ENCODE results near the gene DUX4. TPM values are rescaled to one million over a fixed set of nuclear protein-coding genes. Genes with fewer than 3 reads are reported as not detected.
"Not testable (repeated sequence)": the region's sequence is repeated elsewhere in the genome, so short reads cannot be mapped to it uniquely, and the experiment has no call there.

Gene DUX4
- total RNA-seq, result not detected in 2 replicates

DNA sequence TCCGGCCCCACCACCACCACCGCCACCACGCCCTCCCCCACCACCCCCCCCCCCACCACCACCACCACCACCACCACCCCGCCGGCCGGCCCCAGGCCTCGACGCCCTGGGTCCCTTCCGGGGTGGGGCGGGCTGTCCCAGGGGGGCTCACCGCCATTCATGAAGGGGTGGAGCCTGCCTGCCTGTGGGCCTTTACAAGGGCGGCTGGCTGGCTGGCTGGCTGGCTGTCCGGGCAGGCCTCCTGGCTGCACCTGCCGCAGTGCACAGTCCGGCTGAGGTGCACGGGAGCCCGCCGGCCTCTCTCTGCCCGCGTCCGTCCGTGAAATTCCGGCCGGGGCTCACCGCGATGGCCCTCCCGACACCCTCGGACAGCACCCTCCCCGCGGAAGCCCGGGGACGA lies at the start of gene DUX4:
TSS of gene DUX4 (plus strand) at position 347 of the 400 bp plus-strand sequence. CDS start at position 347, 0 bp downstream.
- H3K4me3 ChIP-seq (ENCODE audit: low read depth, low read length); DNase-seq (ENCODE audit: low read depth): not testable (repeated sequence)

DNA sequence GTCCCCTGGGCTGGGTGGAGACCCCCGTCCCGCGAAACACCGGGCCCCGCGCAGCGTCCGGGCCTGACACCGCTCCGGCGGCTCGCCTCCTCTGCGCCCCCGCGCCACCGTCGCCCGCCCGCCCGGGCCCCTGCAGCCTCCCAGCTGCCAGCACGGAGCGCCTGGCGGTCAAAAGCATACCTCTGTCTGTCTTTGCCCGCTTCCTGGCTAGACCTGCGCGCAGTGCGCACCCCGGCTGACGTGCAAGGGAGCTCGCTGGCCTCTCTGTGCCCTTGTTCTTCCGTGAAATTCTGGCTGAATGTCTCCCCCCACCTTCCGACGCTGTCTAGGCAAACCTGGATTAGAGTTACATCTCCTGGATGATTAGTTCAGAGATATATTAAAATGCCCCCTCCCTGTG lies 1.9 kb downstream of the DUX4 start:
- not testable (repeated sequence) for DNase-seq (ENCODE audit: low read depth); H3K4me3 ChIP-seq (ENCODE audit: low read depth, low read length)

DNA sequence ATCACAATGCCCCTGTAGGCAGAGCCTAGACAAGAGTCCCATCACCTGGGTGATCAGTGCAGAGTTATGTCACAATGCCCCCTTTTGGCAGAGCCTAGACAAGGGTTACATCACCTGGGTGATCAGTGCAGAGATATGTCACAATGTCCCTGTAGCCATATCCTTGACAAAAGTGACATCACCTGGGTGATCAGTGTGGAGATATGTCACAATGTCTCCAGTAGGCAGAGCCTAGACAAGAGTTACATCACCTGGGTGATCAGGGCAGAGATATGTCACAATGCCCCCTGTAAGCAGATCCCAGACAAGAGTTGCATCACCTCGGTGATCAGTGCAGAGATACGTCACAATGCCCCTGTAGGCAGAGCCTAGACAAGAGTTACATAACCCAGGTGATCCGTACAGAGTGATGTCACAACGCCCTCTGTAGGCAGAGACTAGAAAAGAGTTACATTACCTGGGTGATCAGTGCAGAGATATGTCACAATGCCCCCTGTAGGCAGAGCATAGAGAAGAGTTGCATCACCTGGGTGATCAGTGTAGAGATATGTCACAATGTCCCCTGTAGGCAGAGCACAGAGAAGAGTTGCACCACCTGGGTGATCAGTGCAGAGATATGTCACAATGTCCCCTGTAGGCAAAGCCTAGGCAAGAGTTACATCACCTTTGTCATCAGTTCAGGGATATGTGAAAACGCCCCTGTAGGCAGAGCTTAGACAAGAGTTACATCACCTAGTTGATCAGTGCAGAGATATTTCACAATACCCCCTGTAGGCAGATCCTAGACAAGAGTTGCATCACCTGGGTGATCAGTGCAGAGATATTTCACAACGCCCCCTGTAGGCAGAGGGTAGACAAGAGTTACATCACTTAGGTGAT lies 4.4 kb downstream of the DUX4 start:
- not testable (repeated sequence) for H3K4me3 ChIP-seq (ENCODE audit: low read depth, low read length); DNase-seq (ENCODE audit: low read depth)

DNA sequence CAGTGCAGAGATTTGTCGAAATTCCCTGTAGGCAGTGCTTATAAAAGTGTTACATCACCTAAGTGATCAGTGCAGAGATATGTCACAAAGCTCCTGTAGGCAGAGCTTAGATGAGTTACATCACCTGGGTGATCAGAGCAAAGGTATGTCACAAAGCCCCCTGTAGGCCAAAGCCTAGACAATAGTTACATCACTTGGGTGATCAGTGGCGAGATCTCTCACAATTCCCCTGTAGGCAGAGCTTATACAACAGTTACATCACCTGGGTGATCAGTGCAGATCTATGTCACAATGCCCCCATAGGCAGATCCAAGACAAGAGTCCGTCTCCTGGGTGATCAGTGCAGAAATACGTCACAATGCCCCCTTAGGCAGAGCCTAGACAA lies 5.0 kb downstream of the DUX4 start:
- not testable (repeated sequence) for H3K4me3 ChIP-seq (ENCODE audit: low read depth, low read length); DNase-seq (ENCODE audit: low read depth)

DNA sequence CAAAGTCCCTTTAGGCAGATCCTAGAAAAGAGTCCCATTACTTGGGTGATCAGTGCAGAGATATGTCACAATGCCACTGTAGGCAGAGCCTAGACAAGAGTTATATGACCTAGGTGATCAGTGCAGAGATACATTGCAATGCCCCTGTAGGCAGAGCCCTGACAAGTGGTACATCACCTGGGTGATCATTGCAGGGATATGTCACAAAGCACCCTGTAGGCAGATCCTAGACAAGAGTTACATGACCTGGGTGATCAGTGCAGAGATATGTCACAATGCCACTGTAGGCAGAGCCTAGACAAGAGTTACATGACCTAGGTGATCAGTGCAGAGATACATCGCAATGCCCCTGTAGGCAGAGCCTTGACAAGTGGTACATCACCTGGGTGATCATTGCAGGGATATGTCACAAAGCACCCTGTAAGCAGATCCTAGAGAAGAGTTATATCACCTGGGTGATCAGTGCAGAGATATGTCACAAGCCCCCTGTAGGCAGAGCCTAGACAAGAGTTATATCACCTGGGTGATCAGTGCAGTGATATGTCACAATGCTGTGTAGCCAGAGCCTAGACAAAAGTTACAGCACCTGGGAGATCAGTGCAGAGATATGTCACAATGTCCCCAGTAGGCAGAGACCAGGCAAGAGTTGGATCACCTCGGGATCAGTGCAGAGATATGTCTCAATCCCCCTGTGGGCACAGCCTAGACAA lies 5.6 kb downstream of the DUX4 start:
- not testable (repeated sequence) for DNase-seq (ENCODE audit: low read depth); H3K4me3 ChIP-seq (ENCODE audit: low read depth, low read length)

DNA sequence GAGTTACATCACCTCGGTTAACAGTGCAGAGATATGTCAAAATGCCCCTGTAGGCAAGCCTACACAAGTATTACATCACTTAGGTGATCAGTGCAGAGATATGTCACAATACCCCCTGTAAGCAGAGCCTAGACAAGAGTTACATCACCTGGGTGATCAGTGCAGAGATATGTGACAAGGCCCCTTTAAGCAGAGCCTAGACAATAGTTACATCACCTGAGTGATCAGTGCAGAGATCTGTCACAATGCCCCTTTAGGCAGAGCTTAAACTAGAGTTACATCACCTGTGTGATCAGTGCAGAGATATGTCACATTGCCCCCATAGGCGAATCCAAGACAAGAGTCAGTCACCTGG lies 6.1 kb downstream of the DUX4 start:
- DNase-seq (ENCODE audit: low read depth); H3K4me3 ChIP-seq (ENCODE audit: low read depth, low read length): not testable (repeated sequence)

DNA sequence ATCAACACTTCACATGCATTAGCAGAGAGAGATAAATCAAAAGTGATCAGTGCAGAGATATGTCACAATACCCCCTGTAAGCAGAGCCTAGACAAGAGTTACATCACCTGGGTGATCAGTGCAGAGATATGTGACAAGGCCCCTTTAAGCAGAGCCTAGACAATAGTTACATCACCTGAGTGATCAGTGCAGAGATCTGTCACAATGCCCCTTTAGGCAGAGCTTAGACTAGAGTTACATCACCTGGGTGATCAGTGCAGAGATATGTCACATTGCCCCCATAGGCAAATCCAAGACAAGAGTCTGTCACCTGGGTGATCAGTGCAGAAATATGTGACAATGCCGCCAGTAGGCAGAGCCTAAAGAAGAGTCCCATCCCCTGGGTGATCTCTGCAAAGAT lies 7.4 kb downstream of the DUX4 start:
- not testable (repeated sequence) for H3K4me3 ChIP-seq (ENCODE audit: low read depth, low read length)

DNA sequence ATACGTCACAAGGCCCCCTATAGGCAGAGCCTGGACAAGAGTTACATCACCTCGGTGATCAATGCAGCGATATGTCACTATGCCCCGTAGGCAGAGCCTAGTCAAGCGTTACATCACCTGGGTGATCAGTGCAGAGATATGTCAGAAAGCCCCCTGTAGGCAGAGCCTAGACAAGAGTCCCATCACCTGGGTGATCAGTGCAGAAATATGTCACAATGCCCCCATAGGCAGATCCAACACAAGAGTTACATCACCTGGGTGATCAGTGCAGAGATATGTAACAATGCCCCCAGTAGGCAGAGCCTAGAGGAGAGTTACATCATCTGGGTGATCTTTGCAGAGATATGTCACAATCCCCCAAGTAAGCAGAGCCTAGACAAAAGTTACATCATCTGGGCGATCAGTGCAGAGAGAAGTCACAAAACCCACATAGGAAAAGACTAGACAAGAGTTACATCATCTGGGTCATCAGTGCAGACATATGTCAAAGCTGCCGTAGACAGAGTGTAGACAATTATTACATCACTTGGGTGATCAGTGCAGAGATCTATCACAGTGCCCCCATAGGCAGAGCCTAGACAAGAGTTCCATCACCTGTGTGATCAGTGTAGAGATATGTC lies 8.0 kb downstream of the DUX4 start:
- not testable (repeated sequence) for H3K4me3 ChIP-seq (ENCODE audit: low read depth, low read length); DNase-seq (ENCODE audit: low read depth)

More for the DNA sequence above, 7.4 kb downstream of the DUX4 start:
- DNase-seq (ENCODE audit: low read depth), result not testable (repeated sequence)

DNA sequence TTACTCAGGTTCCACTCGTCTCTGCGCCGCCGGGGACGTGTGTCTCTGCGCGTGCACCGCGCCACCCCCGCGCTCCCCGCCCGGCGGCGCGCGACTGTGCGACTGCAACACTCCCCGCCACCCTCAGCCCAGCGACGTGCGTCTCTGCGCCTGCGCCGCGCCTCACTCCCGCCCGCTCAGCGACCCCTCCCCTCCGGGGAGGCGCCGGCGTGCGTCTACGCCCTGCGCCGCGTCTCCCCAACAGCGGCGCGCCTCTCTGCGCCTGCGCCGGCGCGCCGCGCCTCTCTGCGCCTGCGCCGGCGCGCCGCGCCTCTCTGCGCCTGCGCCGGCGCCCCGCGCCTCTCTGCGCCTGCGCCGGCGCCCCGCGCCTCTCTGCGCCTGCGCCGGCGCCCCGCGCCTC lies 29.9 kb downstream of the DUX4 start:
- DNase-seq (ENCODE audit: low read depth); H3K4me3 ChIP-seq (ENCODE audit: low read depth, low read length): not testable (repeated sequence)

Other genes with a start within 250 kb of the DUX4 start
- gene FRG1, start 232.9 kb upstream of the DUX4 start, total RNA-seq, result 35.2 and 52.1 TPM in 2 replicates
- not detected in 2 replicates for gene FRG2, start 146.5 kb upstream of the DUX4 start, total RNA-seq
- gene DBET, start 109.3 kb upstream of the DUX4 start, total RNA-seq, result not detected in 2 replicates

Measured in epithelial cell of proximal tubule (primary cell).